H1 (cell line): ENCODE measurements around the gene SMYD3. TPM values are rescaled to one million over a fixed set of nuclear protein-coding genes. Genes with fewer than 3 reads are reported as not detected.
A peak's percentile ranks its signal among the peaks of the same experiment; 100 is the strongest.

Experiments
- CTCF ChIA-PET: fragments of 300-600 bp; sonication (Branson Sonifier 250); formaldehyde crosslinking; loops from one replicate; lab custom pipeline; 2021; ENCODE audit not compliant: partially characterized antibody; lab: Charles Lee
- POLR2A ChIA-PET: fragments of 300-600 bp; sonication (Branson Sonifier 250); formaldehyde crosslinking; loops from one replicate; lab custom pipeline; 2021; ENCODE audit warnings: inconsistent platforms; ENCODE audit not compliant: partially characterized antibody; lab: Charles Lee
- DNase-seq, 2 experiments: peaks; one replicate each; pipeline versions ENCODE4 v3.0.0 to v3.0.0-alpha.2; 2010 to 2022; ENCODE audit warnings: low spot score in 2 of 2, low read depth in 1 of 2, mixed read lengths in 1 of 2
- FAIRE-seq: peaks from 2 replicates; lab custom pipeline; 2011; peaks lifted over from hg19 to GRCh38; lab: Jason Lieb, UNC
- H2AFZ ChIP-seq: 2 replicates; pipeline ENCODE4 v1.8.1; 2012; ENCODE audit warnings: low read length, inconsistent platforms
- H2AK5ac ChIP-seq: 2 replicates; pipeline ENCODE4 v1.6.1; 2013; ENCODE audit warnings: low read depth, low read length
- H2BK120ac ChIP-seq: replicated peaks from 2 replicates; pipeline ENCODE3; 2013; ENCODE audit warnings: low read depth, low read length, inconsistent platforms
- H2BK12ac ChIP-seq: 2 replicates; pipeline ENCODE4 v1.6.1; 2013; ENCODE audit warnings: low read depth, low read length
- H2BK15ac ChIP-seq: 2 replicates; pipeline ENCODE4 v1.6.1; 2013; ENCODE audit warnings: low read length
- H2BK20ac ChIP-seq: 2 replicates; pipeline ENCODE4 v1.6.1; 2013; ENCODE audit warnings: low read length
- H2BK5ac ChIP-seq: 2 replicates; pipeline ENCODE4 v1.6.1; 2013; ENCODE audit warnings: low read depth, low read length
- H3K14ac ChIP-seq: 2 replicates; pipeline ENCODE4 v1.6.1; 2013; ENCODE audit warnings: inconsistent platforms; ENCODE audit not compliant: insufficient read length
- H3K18ac ChIP-seq: 2 replicates; pipeline ENCODE4 v1.6.1; 2013; ENCODE audit warnings: low read length; ENCODE audit errors: extremely low read depth
- H3K23ac ChIP-seq: 2 replicates; pipeline ENCODE4 v1.6.1; 2013; ENCODE audit warnings: inconsistent platforms; ENCODE audit not compliant: insufficient read length
- H3K23me2 ChIP-seq: 2 replicates; pipeline ENCODE4 v1.6.1; 2013; ENCODE audit warnings: low read depth, low read length
- H3K27ac ChIP-seq: 2 replicates; pipeline ENCODE4 v1.6.1; 2011; ENCODE audit warnings: low read depth, low read length, inconsistent platforms
- H3K27me3 ChIP-seq, 4 experiments: replicated peaks in 1 of 4; 1 replicate in 1 of 4; 2 replicates in 3 of 4; pipeline versions ENCODE4 v1.6.1 to v1.8.1; 2011 to 2013; ENCODE audit warnings: low read length in 3 of 4, mild to moderate bottlenecking in 3 of 4, inconsistent platforms in 2 of 4, mixed read lengths in 2 of 4, moderate library complexity in 1 of 4; ENCODE audit not compliant: control insufficient read depth in 3 of 4, insufficient read depth in 3 of 4; ENCODE audit errors: extremely low read depth in 1 of 4
- H3K36me3 ChIP-seq, 4 experiments: 2 replicates each; pipeline versions ENCODE4 v1.6.1 to v1.8.1; 2011 to 2013; ENCODE audit warnings: mild to moderate bottlenecking in 4 of 4, low read length in 3 of 4, moderate library complexity in 2 of 4, control low read depth in 1 of 4, inconsistent platforms in 1 of 4; ENCODE audit not compliant: insufficient read depth in 4 of 4, control insufficient read depth in 2 of 4
- H3K4ac ChIP-seq: replicated peaks from 2 replicates; pipeline ENCODE3; 2013; ENCODE audit warnings: low read length, low read depth, mixed read lengths, inconsistent platforms; ENCODE audit not compliant: insufficient read length
- H3K4me1 ChIP-seq, 4 experiments: replicated peaks in 1 of 4; 1 replicate in 1 of 4; 2 replicates in 3 of 4; pipeline versions ENCODE4 v1.6.1 to v1.8.1; 2011 to 2013; ENCODE audit warnings: low read length in 3 of 4, inconsistent platforms in 2 of 4, mixed read lengths in 1 of 4; ENCODE audit not compliant: insufficient read depth in 4 of 4, control insufficient read depth in 3 of 4
- H3K4me2 ChIP-seq, 2 experiments: 2 replicates each; pipeline versions ENCODE4 v1.6.1 to v1.8.1; 2011 to 2013; ENCODE audit warnings: low read depth in 2 of 2, low read length in 2 of 2, control low read depth in 1 of 2, inconsistent platforms in 1 of 2, mild to moderate bottlenecking in 1 of 2; ENCODE audit not compliant: insufficient read depth in 1 of 2
- H3K4me3 ChIP-seq, 4 experiments: fragments of 200-600, 300-600 bp in 1 of 4; sonication (generic), shearing (Covaris generic), sonication (Bioruptor Twin) in 1 of 4; 2 replicates each; pipeline versions ENCODE4 v1.5.1 to v1.8.1; 2011 to 2016; ENCODE audit warnings: low read length in 4 of 4, low read depth in 3 of 4, control low read depth in 2 of 4, inconsistent platforms in 2 of 4, mild to moderate bottlenecking in 2 of 4, mixed read lengths in 1 of 4, moderate library complexity in 1 of 4; ENCODE audit not compliant: insufficient read depth in 2 of 4; ENCODE audit errors: extremely low read depth in 1 of 4
- H3K56ac ChIP-seq: replicated peaks from 2 replicates; pipeline ENCODE3; 2013; ENCODE audit warnings: low read depth, mild to moderate bottlenecking, mixed read lengths, low read length, inconsistent platforms; ENCODE audit not compliant: insufficient read length
- H3K79me1 ChIP-seq: 2 replicates; pipeline ENCODE4 v1.6.1; 2013; ENCODE audit warnings: low read depth, low read length, control low read depth
- H3K79me2 ChIP-seq, 2 experiments: 2 replicates each; pipeline versions ENCODE4 v1.6.1 to v1.8.1; 2012 to 2013; ENCODE audit warnings: low read length in 2 of 2, mild to moderate bottlenecking in 2 of 2, inconsistent platforms in 1 of 2; ENCODE audit not compliant: insufficient read depth in 2 of 2, control insufficient read depth in 1 of 2
- H3K9ac ChIP-seq, 4 experiments: replicated peaks in 1 of 4; 1 replicate in 1 of 4; 2 replicates in 3 of 4; pipeline versions ENCODE4 v1.6.1 to v1.8.1; 2011 to 2013; ENCODE audit warnings: low read depth in 3 of 4, low read length in 3 of 4, control low read depth in 2 of 4, mild to moderate bottlenecking in 2 of 4, moderate library complexity in 2 of 4, inconsistent platforms in 1 of 4; ENCODE audit errors: extremely low read depth in 1 of 4
- H3K9me3 ChIP-seq, 2 experiments: 2 replicates each; pipeline versions ENCODE4 v1.6.1 to v1.8.1; 2012 to 2013; ENCODE audit warnings: mild to moderate bottlenecking in 2 of 2, moderate library complexity in 2 of 2, control low read depth in 1 of 2, inconsistent platforms in 1 of 2, low read depth in 1 of 2, low read length in 1 of 2, mixed read lengths in 1 of 2; ENCODE audit not compliant: insufficient read depth in 2 of 2
- H4K20me1 ChIP-seq, 2 experiments: replicated peaks in 1 of 2; 2 replicates each; pipeline versions ENCODE3 to v1.8.1; 2011 to 2013; ENCODE audit warnings: inconsistent platforms in 2 of 2, low read length in 2 of 2, mild to moderate bottlenecking in 1 of 2; ENCODE audit not compliant: insufficient read depth in 2 of 2, control insufficient read depth in 1 of 2
- H4K5ac ChIP-seq: 2 replicates; pipeline ENCODE4 v1.6.1; 2013; ENCODE audit warnings: low read length, low read depth, mixed read lengths, inconsistent platforms; ENCODE audit not compliant: insufficient read length
- H4K8ac ChIP-seq: 2 replicates; pipeline ENCODE4 v1.8.0; 2013; ENCODE audit warnings: mild to moderate bottlenecking, moderate library complexity, low read length, inconsistent platforms; ENCODE audit not compliant: insufficient read depth; ENCODE audit errors: extremely low read depth
- H4K91ac ChIP-seq: replicated peaks from 2 replicates; pipeline ENCODE3; 2013; ENCODE audit warnings: low read length, mixed read lengths, inconsistent platforms; ENCODE audit not compliant: insufficient read length
- BRCA1 ChIP-seq: IDR thresholded peaks from 2 replicates; pipeline ENCODE4 v1.6.1; 2012; ENCODE audit warnings: low read depth, low read length, improper control_type of control experiment
- CEBPB ChIP-seq: IDR thresholded peaks from 2 replicates; pipeline ENCODE4 v1.6.1; 2012; ENCODE audit warnings: low read depth, low read length
- HDAC6 ChIP-seq: IDR thresholded peaks from one replicate; pipeline ENCODE4 v1.7.1; 2012; ENCODE audit warnings: low read depth, mild to moderate bottlenecking, inconsistent platforms, low read length, moderate library complexity
- PHF8 ChIP-seq: fragments of 200-600 bp; sonication (generic); conservative IDR thresholded peaks from 2 replicates; pipeline ENCODE4 v1.7.1; 2012; ENCODE audit warnings: low read depth, mild to moderate bottlenecking, inconsistent platforms, low read length, moderate library complexity
- POLR2AphosphoS5 ChIP-seq: IDR thresholded peaks from 2 replicates; pipeline ENCODE4 v1.6.1; 2011; ENCODE audit warnings: low read depth, low read length
- RXRA ChIP-seq: IDR thresholded peaks from 2 replicates; pipeline ENCODE4 v1.6.1; 2011; ENCODE audit warnings: low read depth, mild to moderate bottlenecking, low read length, moderate library complexity; ENCODE audit not compliant: insufficient read depth
- SP4 ChIP-seq: IDR thresholded peaks from 2 replicates; pipeline ENCODE4 v1.6.1; 2012; ENCODE audit warnings: low read length, inconsistent platforms
- SUZ12 ChIP-seq: fragments of 200-600 bp; sonication (generic); IDR thresholded peaks from 2 replicates; pipeline ENCODE4 v1.6.1; 2012; ENCODE audit warnings: mild to moderate bottlenecking, inconsistent platforms, low read length, moderate library complexity, mixed read lengths
- WGBS, 2 experiments: shearing (Covaris generic) in 1 of 2; methylation state at CpG; one replicate each; pipeline versions ENCODE4 v1.1.6 to v1.1.7; 2013 to 2015; ENCODE audit warnings: low lambda C conversion rate in 2 of 2, mixed read lengths in 2 of 2, inconsistent platforms in 1 of 2, low coverage in 1 of 2, missing lambda C conversion rate in 1 of 2; ENCODE audit not compliant: insufficient replicate concordance in 2 of 2, insufficient coverage in 1 of 2, insufficient read length in 1 of 2; ENCODE audit errors: extremely low coverage in 1 of 2, missing lambda C conversion rate in 1 of 2; 5-methylcytosine and 5-hydroxymethylcytosine counted together
- polyA plus RNA-seq, 7 experiments: library from polyadenylated mRNA; depleted of rRNA in 3 of 7; stranded (reverse) in 5 of 7; unstranded in 2 of 7; fragments of >200 nt in 5 of 7; fragments of 200-250 nt in 2 of 7; gene quantifications; 1 replicate in 5 of 7; 2 replicates in 1 of 7; 4 replicates in 1 of 7; pipeline versions ENCODE4 v1.2.1 to v1.2.3, GENCODE V29; 2011 to 2013; ENCODE audit warnings: missing spikeins in 2 of 7, mixed read lengths in 2 of 7
- total RNA-seq: library from RNA; stranded (reverse); fragmentation: NEBNext Ultra II Directional; extraction: Animal tissue kit (Norgen Biotek cat#: 25700); gene quantifications from 2 replicates; pipeline ENCODE4 v1.2.1, GENCODE V29; 2021

SMYD3 gene
- total and polyA plus RNA-seq, 2 of the 8 experiments (the other 6 are each of a cell fraction or from before 2014, with no cell fraction given): 17.3 to 25.4 TPM

DNA sequence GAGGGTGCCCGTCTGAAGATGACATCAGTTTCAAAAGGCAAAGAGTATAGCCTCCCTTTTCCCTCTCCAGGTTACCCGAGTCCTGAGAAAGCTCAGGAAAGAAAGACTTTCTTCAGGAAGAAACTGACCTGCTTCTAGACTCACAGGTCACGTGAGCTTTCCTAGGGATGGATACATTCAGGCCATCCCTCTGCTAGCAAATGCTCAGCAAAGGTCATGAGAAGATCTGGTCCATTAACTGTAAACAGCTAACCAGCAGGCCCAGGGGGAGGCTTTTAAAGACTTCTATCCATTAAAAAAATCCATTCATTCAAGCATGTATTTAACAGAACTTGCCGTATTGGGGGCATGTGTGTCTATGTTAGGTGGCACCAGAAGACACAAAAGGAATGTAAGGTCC, 746.8 kb downstream of the SMYD3 start:
- H2BK12ac ChIP-seq: no peak overlapping the region
- no peak overlapping the region for H4K91ac ChIP-seq
- H3K27me3 ChIP-seq: no peaks in the 10 kb centered on the region
- no peak overlapping the region for H3K9ac ChIP-seq
- H3K14ac ChIP-seq: peak overlapping the region; percentile 45
- no peak overlapping the region for H3K4me3 ChIP-seq
- POLR2A ChIA-PET: no interaction called here
- H3K23ac ChIP-seq: no peak overlapping the region
- no peaks in the 10 kb centered on the region for H3K9me3 ChIP-seq
- H3K18ac ChIP-seq: no peak overlapping the region
- FAIRE-seq (no peak), DNase-seq (no peak)
- H3K79me2 ChIP-seq: no peaks in the 10 kb centered on the region
- no peak overlapping the region for H4K8ac ChIP-seq
- H4K5ac ChIP-seq: no peak overlapping the region
- H3K27ac ChIP-seq: no peak overlapping the region
- no peak overlapping the region for H2BK15ac ChIP-seq
- no peak overlapping the region for H3K4ac ChIP-seq
- no peak overlapping the region for H3K56ac ChIP-seq
- WGBS, 2 experiments: 84% methylated on average over 4 of the region's 4 CpGs; no CpG with 5 or more reads in 1 of the 2 experiments
- no peaks in the 10 kb centered on the region for H3K36me3 ChIP-seq
- H2AK5ac ChIP-seq: no peak overlapping the region
- peaks cover 0 to 5% (median 3%) of the 10 kb centered on the region in 4 experiments for H3K4me1 ChIP-seq
- H4K20me1 ChIP-seq: no peaks in the 10 kb centered on the region
- CTCF ChIA-PET: interaction anchor here (0.7 to 1.5 kb wide), 4 partner anchors 15 to 37 kb away, joined by 3 to 5 read pairs (median 4); no protein-coding TSS in a partner anchor
- no peak overlapping the region for H2BK120ac ChIP-seq
- H3K23me2 ChIP-seq: no peaks in the 10 kb centered on the region
- no peak overlapping the region for H3K4me2 ChIP-seq
- no peak overlapping the region for H2BK20ac ChIP-seq
- H2BK5ac ChIP-seq: no peak overlapping the region
- no peaks in the 10 kb centered on the region for H3K79me1 ChIP-seq
- no peak overlapping the region for H2AFZ ChIP-seq
- no peak for TF ChIP-seq POLR2AphosphoS5
- TF ChIP-seq BRCA1: no peak
- no peak for TF ChIP-seq PHF8
- no peak for TF ChIP-seq SP4
- TF ChIP-seq CEBPB: no peak
- no peak for TF ChIP-seq HDAC6
- no peak for TF ChIP-seq SUZ12
- no peak for TF ChIP-seq RXRA
